ENCODE results near the gene PITPNC1.

GRCh38 chr17:67386965-67387551 is 10.0 kb downstream of the PITPNC1 start:
- TF ChIP-seq POLR2A (IDR thresholded peaks at IDR 0.05) = no peak
- peak in 4 of 5 experiments; percentile 37 to 57 (median 48) for TF ChIP-seq CTCF (IDR thresholded peaks at IDR 0.05 in 4 of 5, conservative IDR thresholded peaks at IDR 0.05 in 1 of 5)

Data from gastrocnemius medialis (tissue), 4 donors.